Thoracic aorta (tissue), 2 donors: ENCODE measurements around the gene SMOC2. TPM values are rescaled to one million over a fixed set of nuclear protein-coding genes. Genes with fewer than 3 reads are reported as not detected.
"Not testable (repeated sequence)": the region's sequence is repeated elsewhere in the genome, so short reads cannot be mapped to it uniquely, and the experiment has no call there.

ENCODE experiments used
- ATAC-seq: fragments of 150-250 bp; one replicate; pipeline ENCODE4 v1.8.0; 2017; ENCODE audit warnings: low read depth; ENCODE audit not compliant: insufficient number of reproducible peaks, low FRiP score
- DNase-seq: peaks from one replicate; pipeline ENCODE4 v3.0.0-alpha.2; 2020; ENCODE audit warnings: low spot score
- H3K27ac ChIP-seq, 2 donors: fragments of 200-600 bp; sonication (generic); 1 replicate in 1 of 2; 2 replicates in 1 of 2; pipeline ENCODE4 v1.5.1; 2016; ENCODE audit warnings: mild to moderate bottlenecking in 2 of 2, moderate library complexity in 2 of 2
- H3K27me3 ChIP-seq: fragments of 200-600 bp; sonication (generic); replicated peaks from 2 replicates; pipeline ENCODE4 v1.6.0; 2016; ENCODE audit warnings: mild to moderate bottlenecking; ENCODE audit not compliant: insufficient read depth
- H3K36me3 ChIP-seq: fragments of 200-600 bp; sonication (generic); one replicate; pipeline ENCODE4 v1.5.1; 2016
- H3K4me1 ChIP-seq, 2 donors: fragments of 200-600 bp; sonication (generic); 1 replicate in 1 of 2; 2 replicates in 1 of 2; pipeline versions ENCODE4 v1.5.1 to v1.6.0; 2016; ENCODE audit warnings: low read depth in 2 of 2, mild to moderate bottlenecking in 1 of 2; ENCODE audit not compliant: control insufficient read depth in 1 of 2
- H3K4me3 ChIP-seq: fragments of 200-600 bp; sonication (generic); 2 replicates; pipeline ENCODE4 v1.5.1; 2016; ENCODE audit warnings: mild to moderate bottlenecking
- H3K9me3 ChIP-seq: fragments of 200-600 bp; sonication (generic); 2 replicates; pipeline ENCODE4 v1.5.1; 2016
- total RNA-seq, 2 donors: library from RNA; depleted of rRNA; stranded (reverse); fragments of >200 nt; gene quantifications; one replicate each; pipeline versions ENCODE4 v1.1.0 to v1.2.3, GENCODE V29; 2016
- TF ChIP-seq, protein P1 (sequence below): fragments of 200-600 bp; sonication (generic); IDR thresholded peaks from one replicate; pipeline ENCODE4 v1.5.1; 2019; ENCODE audit warnings: antibody characterized with exemption

The SMOC2 gene
- total RNA-seq, 2 donors from 2014 or later: 334 to 424 TPM

DNA sequence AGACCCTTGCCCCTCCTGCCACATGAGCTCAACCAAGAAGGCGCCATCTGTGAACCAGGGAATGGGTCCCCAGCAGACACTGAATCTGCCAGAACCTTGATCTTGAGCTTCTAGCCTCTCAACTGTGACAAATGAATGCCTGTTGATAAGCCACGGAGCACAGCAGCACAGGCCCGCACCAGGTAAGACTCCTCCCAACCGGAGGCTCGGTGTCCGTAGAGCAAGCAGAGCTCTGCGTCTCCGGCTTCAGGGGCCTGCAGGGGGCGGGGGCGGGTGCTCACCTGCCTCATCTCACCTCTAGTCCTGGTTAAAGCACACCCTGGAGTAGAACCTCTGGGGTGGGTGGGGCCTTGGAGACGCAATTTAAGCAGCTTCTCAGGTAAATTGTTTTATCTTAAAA lies 122.7 kb downstream of the SMOC2 start:
- Histone ChIP-seq H3K9me3 (no peaks in the 10 kb centered on the region), H3K36me3 (peaks cover 4% of the 10 kb centered on the region), H3K4me3 (no peak overlapping the region), H3K27ac (no peak overlapping the region), H3K27me3 (no peaks in the 10 kb centered on the region), H3K4me1 (peaks cover 0 to 8% of the 10 kb centered on the region in 2 donors)
- DNase-seq (no peak), ATAC-seq (no peak)
- TF ChIP-seq, protein P1, sequence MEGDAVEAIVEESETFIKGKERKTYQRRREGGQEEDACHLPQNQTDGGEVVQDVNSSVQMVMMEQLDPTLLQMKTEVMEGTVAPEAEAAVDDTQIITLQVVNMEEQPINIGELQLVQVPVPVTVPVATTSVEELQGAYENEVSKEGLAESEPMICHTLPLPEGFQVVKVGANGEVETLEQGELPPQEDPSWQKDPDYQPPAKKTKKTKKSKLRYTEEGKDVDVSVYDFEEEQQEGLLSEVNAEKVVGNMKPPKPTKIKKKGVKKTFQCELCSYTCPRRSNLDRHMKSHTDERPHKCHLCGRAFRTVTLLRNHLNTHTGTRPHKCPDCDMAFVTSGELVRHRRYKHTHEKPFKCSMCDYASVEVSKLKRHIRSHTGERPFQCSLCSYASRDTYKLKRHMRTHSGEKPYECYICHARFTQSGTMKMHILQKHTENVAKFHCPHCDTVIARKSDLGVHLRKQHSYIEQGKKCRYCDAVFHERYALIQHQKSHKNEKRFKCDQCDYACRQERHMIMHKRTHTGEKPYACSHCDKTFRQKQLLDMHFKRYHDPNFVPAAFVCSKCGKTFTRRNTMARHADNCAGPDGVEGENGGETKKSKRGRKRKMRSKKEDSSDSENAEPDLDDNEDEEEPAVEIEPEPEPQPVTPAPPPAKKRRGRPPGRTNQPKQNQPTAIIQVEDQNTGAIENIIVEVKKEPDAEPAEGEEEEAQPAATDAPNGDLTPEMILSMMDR: no peak

DNA sequence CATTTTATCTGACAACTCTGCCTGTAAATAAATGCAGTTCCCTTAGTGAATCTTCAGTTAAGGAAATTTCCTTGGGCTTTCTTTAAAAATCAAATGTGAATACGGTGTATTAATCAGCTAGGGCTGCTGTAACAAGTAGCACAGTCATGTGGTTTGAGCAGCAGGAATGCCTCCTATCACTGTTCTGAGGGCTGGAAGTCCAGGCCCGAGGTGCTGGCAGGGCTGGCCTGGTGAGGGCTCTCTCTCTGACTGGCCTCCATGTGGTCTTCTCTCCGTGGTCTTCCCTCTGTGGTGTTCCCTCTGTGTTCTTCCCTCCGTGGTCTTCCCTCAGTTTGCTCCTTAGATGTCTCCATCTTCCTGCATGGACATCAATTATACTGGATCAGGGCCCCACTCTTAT lies 124.1 kb downstream of the SMOC2 start:
- Histone ChIP-seq H3K4me1 (peaks cover 0 to 2% of the 10 kb centered on the region in 2 donors), H3K36me3 (peaks cover 4% of the 10 kb centered on the region), H3K27me3 (no peaks in the 10 kb centered on the region), H3K27ac (no peak overlapping the region), H3K9me3 (no peaks in the 10 kb centered on the region), H3K4me3 (no peak overlapping the region)
- TF ChIP-seq, protein P1: no peak
- ATAC-seq: no peak
- no peak for DNase-seq

DNA sequence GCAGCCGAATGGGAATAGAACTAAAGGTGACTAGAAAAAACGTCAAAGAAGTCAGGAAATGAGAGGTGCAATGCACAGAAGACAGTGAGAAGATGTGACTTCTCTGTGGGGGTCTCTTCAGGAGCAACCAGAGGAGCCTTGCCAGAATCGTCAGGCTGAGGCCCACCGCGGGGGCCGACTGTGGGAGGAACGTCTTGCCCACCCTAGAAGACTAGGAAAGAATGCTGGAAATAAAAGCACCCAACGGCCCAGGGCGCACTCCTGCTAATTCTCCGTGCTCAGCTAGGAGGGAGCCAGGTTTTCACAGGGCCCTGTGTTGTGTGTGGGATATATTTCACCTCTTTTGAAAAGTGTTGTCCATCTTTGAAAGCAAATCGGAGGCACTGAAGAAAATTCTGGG lies 129.2 kb downstream of the SMOC2 start:
- no peak overlapping the region for H3K27ac ChIP-seq
- no peak for ATAC-seq
- H3K36me3 ChIP-seq: peaks cover 2% of the 10 kb centered on the region
- TF ChIP-seq, protein P1: no peak
- no peak overlapping the region for H3K4me3 ChIP-seq
- H3K4me1 ChIP-seq: peaks cover under 1 to 17% of the 10 kb centered on the region in 2 donors
- DNase-seq: no peak
- no peaks in the 10 kb centered on the region for H3K27me3 ChIP-seq
- H3K9me3 ChIP-seq: no peaks in the 10 kb centered on the region

DNA sequence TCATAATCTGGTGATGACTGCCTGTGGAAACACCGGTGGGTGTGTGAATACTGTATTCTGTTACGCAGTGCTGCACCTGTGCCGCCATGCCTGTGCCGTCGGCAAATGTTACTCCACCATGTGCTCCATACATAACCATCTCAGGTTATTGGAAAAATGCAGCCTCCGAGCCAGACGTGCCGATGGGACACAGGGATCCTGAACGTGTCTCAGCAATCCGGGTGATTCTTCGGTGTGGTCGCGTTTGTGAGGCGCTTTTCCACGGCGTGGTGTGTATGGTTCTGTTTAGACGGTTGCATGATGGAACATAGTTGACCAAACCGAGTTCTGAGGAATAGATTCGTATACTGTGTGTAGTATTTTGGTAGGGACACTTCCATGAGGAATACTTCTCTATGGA lies 130.3 kb downstream of the SMOC2 start:
- no peak overlapping the region for H3K4me3 ChIP-seq
- peaks cover 5 to 28% of the 10 kb centered on the region in 2 donors for H3K4me1 ChIP-seq
- ATAC-seq (no peak), DNase-seq (no peak)
- no peaks in the 10 kb centered on the region for H3K27me3 ChIP-seq
- H3K9me3 ChIP-seq: no peaks in the 10 kb centered on the region
- peaks cover 2% of the 10 kb centered on the region for H3K36me3 ChIP-seq
- no peak overlapping the region for H3K27ac ChIP-seq
- TF ChIP-seq, protein P1: no peak

DNA sequence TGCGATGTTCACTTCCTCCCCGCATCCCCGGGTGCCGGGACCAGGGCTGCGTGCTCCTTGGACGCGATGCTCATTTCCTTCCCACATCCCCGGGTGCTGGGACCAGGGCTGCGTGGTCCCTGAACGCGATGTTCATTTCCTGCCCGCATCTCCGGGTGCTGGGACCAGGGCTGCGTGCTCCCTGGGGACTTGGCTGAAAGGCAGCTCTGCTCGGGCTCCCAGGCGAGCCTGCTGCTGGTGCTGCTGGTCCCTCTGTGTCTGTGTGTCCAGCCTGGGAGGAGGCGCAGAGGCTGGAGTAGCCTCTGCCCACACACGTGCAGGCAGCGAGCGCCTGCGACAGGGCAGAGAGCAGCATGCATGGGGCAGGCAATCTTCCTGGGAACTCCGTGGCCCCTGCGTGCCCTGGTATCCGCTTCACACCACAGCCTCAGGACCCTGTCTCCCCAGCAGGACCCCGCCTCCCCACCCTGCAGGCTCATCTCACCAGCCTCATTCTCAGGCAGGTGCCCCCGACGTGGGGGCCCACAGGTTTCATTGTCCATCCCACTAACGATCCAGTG lies 132.4 kb downstream of the SMOC2 start:
- not testable (repeated sequence) for DNase-seq, ATAC-seq, H3K9me3 ChIP-seq, H3K4me3 ChIP-seq, H3K27me3 ChIP-seq, H3K36me3 ChIP-seq
- H3K4me1 ChIP-seq: peaks cover 15 to 49% of the 10 kb centered on the region in 2 donors
- peak overlapping the region; percentile 93 to 96 for H3K27ac ChIP-seq
